NCI-H2171 treated with DMSO at 0.1 percent for 48 hours (cell line): ENCODE results near the gene FCGR3A.

ENCODE experiments used
- DNase-seq: peaks from one replicate; lab custom pipeline; 2025; lab: John Stamatoyannopoulos, UW

The FCGR3A gene

DNA sequence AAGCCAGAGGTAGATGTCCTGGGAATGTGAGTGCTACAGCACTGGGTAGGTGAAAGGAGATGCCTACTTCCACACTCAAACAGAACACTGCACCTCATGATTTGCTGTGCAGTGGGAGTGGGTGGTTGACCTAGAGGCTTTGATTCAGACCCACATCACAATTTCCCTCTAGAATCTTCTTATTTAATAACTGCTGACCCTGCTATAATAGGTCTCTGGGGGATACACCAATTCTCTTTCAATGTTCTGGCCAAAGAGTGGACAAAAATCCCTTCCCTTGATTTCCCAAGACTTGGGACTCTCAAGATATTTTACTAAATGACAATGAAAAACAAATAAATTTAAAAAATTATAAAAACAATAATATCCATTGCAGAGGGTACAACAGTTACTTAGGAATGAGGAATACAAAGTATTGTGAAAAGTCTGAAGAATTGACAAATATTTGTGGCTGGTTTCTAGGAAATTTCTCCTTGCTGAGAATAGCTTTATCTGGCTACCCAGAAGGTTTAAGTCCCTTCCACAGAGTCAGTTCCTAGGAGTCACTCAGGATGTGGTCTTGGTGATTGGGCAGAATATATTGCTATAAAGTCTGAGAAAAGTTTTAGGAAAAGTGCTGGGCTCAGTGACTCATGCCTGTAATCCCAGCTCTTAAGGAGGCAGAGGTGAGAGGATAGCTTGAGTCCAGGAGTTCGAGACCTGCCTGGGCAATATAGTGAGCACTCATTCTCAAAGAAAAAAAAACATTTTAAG lies 46.8 kb downstream of the FCGR3A start:
- DNase-seq: no peak

DNA sequence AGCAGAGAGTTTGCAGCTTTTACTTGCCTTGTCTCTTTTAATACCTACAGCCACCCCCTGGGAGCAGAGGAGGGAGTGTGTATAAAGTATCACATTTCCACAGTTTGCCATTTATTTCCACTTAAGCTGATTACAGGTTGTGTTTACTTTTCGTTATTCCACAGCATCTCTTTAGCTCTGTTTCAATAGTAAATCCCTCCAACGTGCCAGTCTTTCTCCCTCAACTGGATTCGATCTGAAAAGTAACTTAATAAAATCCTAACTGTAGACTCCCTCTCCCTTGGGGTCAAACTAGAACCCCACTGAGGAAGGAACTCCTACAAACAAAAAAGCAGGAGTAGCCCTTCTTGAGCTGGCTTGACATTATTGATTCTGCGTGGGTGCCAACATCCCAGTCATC lies 47.4 kb downstream of the FCGR3A start:
- DNase-seq: peak; percentile 2

DNA sequence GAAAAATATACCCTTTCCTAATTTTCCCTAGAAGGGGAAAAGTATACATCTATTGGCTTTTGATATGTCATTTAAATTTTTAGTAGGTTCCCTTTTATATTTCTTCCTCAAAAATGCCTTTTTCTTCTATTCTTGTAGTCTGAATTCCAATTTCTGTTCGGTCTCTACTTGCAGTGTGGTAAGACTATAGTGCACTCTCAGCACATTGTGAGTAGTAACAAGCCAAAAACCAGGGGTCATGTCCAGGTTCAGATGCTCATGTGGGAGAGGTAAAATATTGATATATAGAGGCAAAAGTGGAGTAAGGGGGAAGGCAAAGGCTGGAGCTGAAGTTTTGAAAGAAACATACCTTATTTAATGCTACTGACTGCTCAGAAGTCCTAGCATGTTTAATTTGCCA lies 48.4 kb downstream of the FCGR3A start:
- DNase-seq: no peak

DNA sequence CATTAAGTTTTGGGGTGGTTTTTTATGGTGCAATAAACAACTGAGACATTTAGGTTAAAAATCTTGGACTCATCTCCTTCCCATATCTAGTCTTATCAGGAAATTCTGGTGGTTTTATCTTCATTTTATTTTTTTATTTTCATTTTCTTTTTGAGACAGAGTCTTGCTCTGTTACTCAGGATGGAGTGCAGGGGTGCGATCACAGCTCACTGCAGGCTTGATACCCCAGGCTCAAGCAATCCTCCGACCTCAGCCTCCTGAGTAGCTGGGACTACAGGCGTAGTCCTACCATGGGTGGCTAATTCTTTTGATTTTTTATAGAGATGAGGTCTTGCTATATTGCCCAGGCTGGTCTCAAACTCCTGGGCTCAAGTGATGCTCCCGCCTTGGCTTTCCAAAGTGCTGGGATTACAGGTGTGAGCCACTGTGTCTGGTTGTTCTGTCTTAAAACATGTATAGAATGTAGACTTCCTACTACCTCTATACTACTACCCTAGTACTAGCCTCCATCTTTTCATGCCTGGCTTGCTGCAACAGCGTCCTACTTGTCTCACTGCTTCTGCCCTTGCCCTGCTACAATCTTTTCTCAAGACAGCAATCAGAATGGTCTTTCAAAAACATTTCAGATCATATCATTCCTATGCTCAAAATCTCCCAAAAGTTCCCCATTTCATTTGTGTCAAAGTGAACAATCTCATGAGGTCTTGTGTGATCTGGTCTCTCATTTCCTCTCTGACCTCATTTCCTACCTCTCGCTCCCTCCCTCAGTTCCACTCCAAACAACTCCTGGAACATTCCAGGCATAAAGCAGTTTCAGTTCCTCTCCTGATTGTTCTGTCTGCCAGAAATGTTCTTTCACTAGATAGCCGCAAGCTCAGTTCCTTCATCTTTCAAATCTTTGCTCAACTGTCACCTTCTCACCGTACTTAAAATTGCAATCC lies 50.2 kb downstream of the FCGR3A start:
- DNase-seq: no peak

DNA sequence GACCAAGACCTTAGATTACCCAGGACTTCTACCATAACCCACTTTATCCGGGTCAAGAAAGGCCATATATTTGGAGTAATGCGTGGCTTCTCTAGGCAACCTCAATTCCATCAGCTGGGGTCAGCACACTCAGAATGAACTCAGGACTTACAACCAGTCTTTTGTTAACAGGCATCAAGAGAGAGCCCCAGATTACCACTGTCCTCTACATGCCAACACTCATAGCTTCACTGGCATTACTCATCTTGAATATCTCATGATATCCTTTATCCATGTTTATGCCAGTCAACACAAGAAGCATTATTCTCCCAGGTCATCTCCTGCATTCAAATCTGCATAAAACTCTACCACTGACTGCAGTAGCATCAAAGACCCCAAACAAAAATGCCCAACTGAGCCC lies 51.0 kb downstream of the FCGR3A start:
- no peak for DNase-seq

DNA sequence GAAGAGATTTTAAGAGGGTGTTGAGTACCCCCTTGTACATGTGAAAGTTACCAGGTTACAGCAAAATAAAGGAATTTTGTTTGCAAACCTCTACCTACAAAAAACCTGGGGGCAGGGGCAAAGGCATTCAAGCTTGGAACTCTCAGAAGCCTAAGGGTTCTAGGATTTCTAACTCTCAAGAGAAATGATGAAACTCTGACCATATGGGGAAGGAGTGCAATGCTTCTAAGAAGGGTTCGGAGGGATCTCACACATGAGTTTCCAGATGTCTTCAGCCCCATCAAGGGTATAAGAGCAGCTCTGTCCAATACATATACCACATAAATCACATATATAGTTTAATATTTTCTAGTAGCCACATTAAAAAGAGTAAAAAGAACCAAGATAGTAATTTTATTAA lies 51.7 kb downstream of the FCGR3A start:
- DNase-seq: no peak

DNA sequence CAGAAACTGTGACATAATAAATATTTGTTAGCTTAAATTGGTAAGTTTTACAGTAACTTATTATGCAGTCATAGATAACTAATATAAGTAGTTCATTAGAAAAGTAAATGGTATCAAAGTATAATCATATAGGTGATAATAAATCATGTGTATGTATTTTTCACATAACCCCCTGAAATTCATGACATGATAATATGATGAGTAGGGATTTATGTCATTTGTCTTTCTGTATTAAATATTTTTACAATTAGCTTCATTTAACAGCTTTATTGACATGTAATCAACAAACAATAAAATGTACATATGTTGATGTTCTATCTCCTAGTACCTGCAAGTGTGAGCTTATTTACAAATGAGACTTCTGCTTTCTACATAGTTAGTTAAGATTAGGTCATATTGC lies 54.1 kb downstream of the FCGR3A start:
- no peak for DNase-seq

DNA sequence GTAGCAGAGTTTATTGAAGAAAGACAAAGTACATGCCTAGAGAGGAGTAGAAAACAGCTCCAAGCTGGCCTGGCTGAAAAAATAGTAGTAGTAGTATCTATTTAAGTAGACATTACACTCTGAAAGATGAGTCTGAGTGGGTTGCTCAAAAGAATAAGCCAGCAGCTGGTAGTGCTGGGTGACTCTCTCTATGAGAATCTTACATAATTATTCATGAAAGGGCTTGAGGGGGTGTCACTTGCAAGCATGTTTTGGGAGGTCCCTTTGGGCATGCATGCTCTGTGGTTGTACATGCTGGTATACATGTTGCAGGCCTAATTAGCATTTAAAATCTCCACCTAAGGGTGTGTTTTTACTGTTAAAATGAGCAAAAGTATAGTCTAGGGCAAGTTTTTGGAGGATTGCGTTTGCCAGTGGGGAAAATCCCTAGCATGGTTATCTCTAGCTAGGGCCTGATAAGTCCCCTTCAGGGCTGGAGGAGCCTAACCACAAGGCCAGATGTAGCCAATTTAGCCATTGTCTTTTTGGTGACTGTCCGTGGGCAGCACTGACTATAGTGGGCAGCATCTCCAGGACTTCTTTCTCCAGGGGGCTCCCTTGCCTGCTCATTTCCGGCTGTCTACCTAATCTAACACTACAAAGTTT lies 55.4 kb downstream of the FCGR3A start:
- DNase-seq: no peak

DNA sequence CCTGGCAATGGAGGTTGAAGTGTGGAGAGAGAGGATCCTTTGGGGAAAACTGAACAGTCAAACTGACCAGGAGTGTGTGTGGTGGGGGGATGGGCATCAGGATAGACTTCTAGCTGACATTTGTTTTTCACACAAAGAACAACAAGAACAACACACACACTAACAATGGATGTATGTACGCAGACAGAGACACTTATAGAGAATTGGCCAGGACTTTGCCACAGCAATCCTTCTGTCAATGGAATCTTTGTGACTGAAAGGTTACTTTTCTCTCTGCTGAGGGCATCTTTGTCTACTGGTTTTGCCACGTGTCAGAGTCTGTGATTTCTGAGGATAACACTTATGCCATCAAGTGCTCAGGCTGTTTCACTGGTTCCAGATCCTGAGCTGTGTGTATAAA lies 56.8 kb downstream of the FCGR3A start:
- no peak for DNase-seq
